IMR-90 (cell line): Measurements from ENCODE around the gene SPATA31D1. TPM values are rescaled to one million over a fixed set of nuclear protein-coding genes. Genes with fewer than 3 reads are reported as not detected.

Experiments
- ATAC-seq: fragments of 200-7000 bp; cut with Tn5 transposase; 2 replicates; pipeline ENCODE4 v1.9.1; 2020; ENCODE audit warnings: low read depth, mild to moderate bottlenecking, moderate library complexity
- BruUV-seq: library from RNA; stranded (reverse); fragments of 400-500 nt; replicated peaks from 2 replicates; lab custom pipeline; 2021; lab: Mats Ljungman, UMichigan
- CTCF ChIA-PET: fragments of 300-600 bp; formaldehyde crosslinking; extraction: SDS; loops from one replicate; lab custom pipeline; 2021; ENCODE audit warnings: antibody characterized with exemption; lab: Yijun Ruan, JAX
- POLR2A ChIA-PET: fragments of 300-600 bp; sonication (Branson Sonifier 250); formaldehyde crosslinking; loops from one replicate; lab custom pipeline; 2022; ENCODE audit warnings: antibody characterized with exemption; ENCODE audit not compliant: unreplicated experiment; lab: Charles Lee
- DNase-seq: peaks from one replicate; pipeline ENCODE4 v3.0.0; 2013
- H2AFZ ChIP-seq: replicated peaks from 2 replicates; pipeline ENCODE3; 2013; ENCODE audit warnings: low read length, mild to moderate bottlenecking; ENCODE audit not compliant: poor library complexity
- H2AK5ac ChIP-seq: 2 replicates; pipeline ENCODE4 v1.6.1; 2013; ENCODE audit warnings: low read depth, low read length, inconsistent platforms
- H2AK9ac ChIP-seq: replicated peaks from 2 replicates; pipeline ENCODE3; 2013; ENCODE audit warnings: mild to moderate bottlenecking, low read depth, low read length, moderate library complexity; ENCODE audit not compliant: poor library complexity
- H2BK120ac ChIP-seq: 2 replicates; pipeline ENCODE4 v1.6.1; 2013; ENCODE audit warnings: low read depth, low read length, inconsistent platforms
- H2BK15ac ChIP-seq: 3 replicates; pipeline ENCODE4 v1.6.1; 2013; ENCODE audit warnings: low read depth, low read length, inconsistent platforms
- H2BK20ac ChIP-seq: 2 replicates; pipeline ENCODE4 v1.6.1; 2013; ENCODE audit warnings: low read depth, mild to moderate bottlenecking, inconsistent platforms, low read length, moderate library complexity
- H2BK5ac ChIP-seq: 2 replicates; pipeline ENCODE4 v1.6.1; 2013; ENCODE audit warnings: mild to moderate bottlenecking, low read depth, low read length, inconsistent platforms; ENCODE audit not compliant: poor library complexity, severe bottlenecking
- H3K14ac ChIP-seq: replicated peaks from 2 replicates; pipeline ENCODE4 v1.6.1; 2013; ENCODE audit warnings: low read depth, low read length, inconsistent platforms
- H3K18ac ChIP-seq: 2 replicates; pipeline ENCODE4 v1.6.1; 2013; ENCODE audit warnings: low read depth, low read length, control low read depth
- H3K23ac ChIP-seq: 2 replicates; pipeline ENCODE4 v1.6.1; 2013; ENCODE audit warnings: low read depth, low read length, inconsistent platforms
- H3K27ac ChIP-seq: 2 replicates; pipeline ENCODE4 v1.5.1; 2013; ENCODE audit warnings: mild to moderate bottlenecking, control low read depth, low read length; ENCODE audit not compliant: insufficient read depth
- H3K27me3 ChIP-seq: 2 replicates; pipeline ENCODE4 v1.6.1; 2013; ENCODE audit warnings: low read length; ENCODE audit not compliant: control insufficient read depth, insufficient read depth
- H3K36me3 ChIP-seq: 2 replicates; pipeline ENCODE4 v1.6.1; 2013; ENCODE audit warnings: low read length, mixed read lengths; ENCODE audit not compliant: control insufficient read depth, insufficient read depth
- H3K4ac ChIP-seq: 2 replicates; pipeline ENCODE4 v1.6.1; 2013; ENCODE audit warnings: low read depth, low read length, inconsistent platforms
- H3K4me1 ChIP-seq: 2 replicates; pipeline ENCODE4 v1.6.1; 2013; ENCODE audit warnings: low read length, mixed read lengths; ENCODE audit not compliant: control insufficient read depth, insufficient read depth
- H3K4me2 ChIP-seq: 2 replicates; pipeline ENCODE4 v1.6.1; 2013; ENCODE audit warnings: low read depth, mild to moderate bottlenecking, control low read depth, low read length, moderate library complexity
- H3K4me3 ChIP-seq: 2 replicates; pipeline ENCODE4 v1.5.1; 2013; ENCODE audit warnings: low read depth, mild to moderate bottlenecking, control low read depth, low read length, moderate library complexity; ENCODE audit not compliant: insufficient read depth
- H3K56ac ChIP-seq: 2 replicates; pipeline ENCODE4 v1.6.1; 2013; ENCODE audit warnings: low read length, inconsistent platforms; ENCODE audit not compliant: insufficient read depth; ENCODE audit errors: extremely low read depth
- H3K79me1 ChIP-seq, 2 experiments: 2 replicates each; pipeline ENCODE4 v1.6.1; 2013; ENCODE audit warnings: low read length in 2 of 2, inconsistent platforms in 1 of 2, low read depth in 1 of 2
- H3K9ac ChIP-seq: 2 replicates; pipeline ENCODE4 v1.6.1; 2013; ENCODE audit warnings: low read depth, low read length, control low read depth
- H3K9me1 ChIP-seq: 2 replicates; pipeline ENCODE4 v1.6.1; 2013; ENCODE audit warnings: low read length, inconsistent platforms; ENCODE audit not compliant: insufficient read depth
- H3K9me3 ChIP-seq: 2 replicates; pipeline ENCODE4 v1.6.1; 2013; ENCODE audit warnings: low read length; ENCODE audit not compliant: control insufficient read depth, insufficient read depth
- H4K20me1 ChIP-seq: 2 replicates; pipeline ENCODE4 v1.6.1; 2013; ENCODE audit warnings: low read length, inconsistent platforms; ENCODE audit not compliant: insufficient read depth
- H4K5ac ChIP-seq: 2 replicates; pipeline ENCODE4 v1.6.1; 2013; ENCODE audit warnings: mild to moderate bottlenecking, low read depth, low read length, control low read depth
- H4K8ac ChIP-seq, 2 experiments: 2 replicates each; pipeline ENCODE4 v1.6.1; 2013; ENCODE audit warnings: low read depth in 2 of 2, low read length in 2 of 2, control low read depth in 1 of 2, inconsistent platforms in 1 of 2
- H4K91ac ChIP-seq: 2 replicates; pipeline ENCODE4 v1.6.1; 2013; ENCODE audit warnings: low read depth, low read length, inconsistent platforms; ENCODE audit not compliant: insufficient read depth
- CTCF ChIP-seq: conservative IDR thresholded peaks from 2 replicates; pipeline ENCODE4 v1.5.1; 2012; ENCODE audit warnings: mild to moderate bottlenecking, low read depth, low read length, improper control_type of control experiment
- FOS ChIP-seq: fragments of 150-350 bp; IDR thresholded peaks from 2 replicates; pipeline ENCODE4 v1.6.1; 2016; ENCODE audit warnings: low read depth, low read length
- MAFK ChIP-seq: IDR thresholded peaks from 2 replicates; pipeline ENCODE4 v1.6.1; 2012; ENCODE audit warnings: low read depth, low read length, improper control_type of control experiment
- RAD21 ChIP-seq: IDR thresholded peaks from 2 replicates; pipeline ENCODE4 v1.6.1; 2012; ENCODE audit warnings: low read length, improper control_type of control experiment
- SMC3 ChIP-seq: fragments of 150-350 bp; IDR thresholded peaks from 2 replicates; pipeline ENCODE4 v1.6.1; 2016; ENCODE audit warnings: low read depth, mild to moderate bottlenecking, antibody characterized with exemption, low read length, moderate library complexity
- WGBS, 2 experiments: methylation state at CpG; one replicate each; pipeline versions ENCODE4 v1.1.5 to v1.1.7; 2013; ENCODE audit warnings: missing lambda C conversion rate in 2 of 2; ENCODE audit not compliant: insufficient read length in 1 of 2; ENCODE audit errors: extremely low coverage in 2 of 2; 5-methylcytosine and 5-hydroxymethylcytosine counted together
- dilution Hi-C: fragments of 300-500 bp; cut with HindIII; formaldehyde crosslinking; loops from one replicate; pipeline ENCODE4 v1.14.3; 2018; ENCODE audit warnings: low sequenced_read_pairs; ENCODE audit not compliant: unreplicated experiment
- in situ Hi-C: fragments of 300-500 bp; cut with MboI; formaldehyde crosslinking; loops from 3 replicates; pipeline ENCODE4 v1.14.3; 2019; ENCODE audit warnings: low sequenced_read_pairs, inconsistent platforms, mixed read lengths
- intact Hi-C: fragments of 100-400 bp; cut with micrococcal nuclease; formaldehyde crosslinking; loops from 2 replicates; pipeline ENCODE4 v1.10.0; 2022
- polyA plus RNA-seq, 3 experiments: library from polyadenylated mRNA; depleted of rRNA; stranded (reverse); fragments of >200 nt; gene quantifications; 2 replicates each; pipeline ENCODE4 v1.2.3, GENCODE V29; 2012; ENCODE audit warnings: low replicate concordance in 1 of 3
- total RNA-seq: library from RNA; depleted of rRNA; stranded (reverse); fragments of >200 nt; gene quantifications from 2 replicates; pipeline ENCODE4 v1.2.3, GENCODE V29; 2012
- TF ChIP-seq, protein P1 (sequence below): fragments of 150-350 bp; IDR thresholded peaks from 2 replicates; pipeline ENCODE4 v1.6.1; 2016; ENCODE audit warnings: low read depth, mild to moderate bottlenecking, low read length, moderate library complexity, borderline replicate concordance
- TF ChIP-seq, protein P2 (sequence below): fragments of 150-350 bp; IDR thresholded peaks from 2 replicates; pipeline ENCODE4 v1.6.1; 2017; ENCODE audit warnings: mild to moderate bottlenecking, antibody characterized with exemption, low read length, low read depth

The SPATA31D1 gene
- total and polyA plus RNA-seq, 2 of the 4 experiments (the other 2 are of a cell fraction), result not detected

DNA sequence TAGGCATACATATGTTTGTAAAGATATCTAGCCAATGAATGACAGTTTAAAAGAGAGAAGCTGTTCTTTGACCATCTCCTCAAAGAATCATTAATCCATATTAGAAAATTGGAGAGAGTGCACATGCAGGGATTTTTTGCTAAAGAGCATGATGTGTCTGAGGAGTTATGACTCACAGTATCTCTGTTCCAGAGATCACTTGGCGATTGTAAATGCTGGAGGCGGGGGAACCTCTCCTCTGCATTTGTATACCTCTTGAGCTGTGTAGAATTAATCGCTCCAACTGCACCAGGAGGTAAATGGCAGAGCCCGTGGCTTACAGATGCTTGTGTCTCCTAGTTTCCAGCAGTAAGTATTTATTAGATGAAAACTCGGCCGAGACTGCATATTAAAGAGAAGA is 3.6 kb upstream of the SPATA31D1 start:
- Histone ChIP-seq H3K4me1 (peaks cover 1% of the 10 kb centered on the region; the same call in 1 of the 2 replicates), H3K4me3 (no peak overlapping the region), H3K18ac (no peak overlapping the region), H3K36me3 (no peaks in the 10 kb centered on the region), H3K4me2 (no peak overlapping the region; the same call in 1 of the 2 replicates), H3K56ac (no peak overlapping the region), H4K91ac (no peak overlapping the region), H3K4ac (no peak overlapping the region), H4K8ac (no peak overlapping the region), H3K27ac (no peak overlapping the region), H2BK15ac (no peak overlapping the region), H3K79me1 (no peaks in the 10 kb centered on the region), H3K14ac (no peak overlapping the region), H3K9me3 (no peaks in the 10 kb centered on the region), H2AFZ (no peak overlapping the region), H4K5ac (no peak overlapping the region), H2BK5ac (no peak overlapping the region), H3K23ac (no peak overlapping the region), H2AK9ac (no peak overlapping the region), H4K20me1 (no peaks in the 10 kb centered on the region), H3K27me3 (peaks cover 2% of the 10 kb centered on the region; the same call in 1 of the 2 replicates), H2BK120ac (no peak overlapping the region), H3K9ac (no peak overlapping the region), H2AK5ac (no peak overlapping the region), H2BK20ac (no peak overlapping the region), H3K9me1 (no peaks in the 10 kb centered on the region)
- no TSS peak for BruUV-seq
- ATAC-seq (no peak; the same call in 1 of the 2 replicates), DNase-seq (peak; percentile 53)
- intact Hi-C loops, result loop anchor here (5.0 kb wide), 1 partner anchor 472 kb away; no protein-coding TSS in a partner anchor
- TF ChIP-seq SMC3, result no peak
- TF ChIP-seq MAFK, result no peak
- TF ChIP-seq CTCF, result no peak
- no peak for TF ChIP-seq FOS
- TF ChIP-seq, protein P1, sequence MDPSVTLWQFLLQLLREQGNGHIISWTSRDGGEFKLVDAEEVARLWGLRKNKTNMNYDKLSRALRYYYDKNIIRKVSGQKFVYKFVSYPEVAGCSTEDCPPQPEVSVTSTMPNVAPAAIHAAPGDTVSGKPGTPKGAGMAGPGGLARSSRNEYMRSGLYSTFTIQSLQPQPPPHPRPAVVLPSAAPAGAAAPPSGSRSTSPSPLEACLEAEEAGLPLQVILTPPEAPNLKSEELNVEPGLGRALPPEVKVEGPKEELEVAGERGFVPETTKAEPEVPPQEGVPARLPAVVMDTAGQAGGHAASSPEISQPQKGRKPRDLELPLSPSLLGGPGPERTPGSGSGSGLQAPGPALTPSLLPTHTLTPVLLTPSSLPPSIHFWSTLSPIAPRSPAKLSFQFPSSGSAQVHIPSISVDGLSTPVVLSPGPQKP, result no peak
- TF ChIP-seq, protein P2, sequence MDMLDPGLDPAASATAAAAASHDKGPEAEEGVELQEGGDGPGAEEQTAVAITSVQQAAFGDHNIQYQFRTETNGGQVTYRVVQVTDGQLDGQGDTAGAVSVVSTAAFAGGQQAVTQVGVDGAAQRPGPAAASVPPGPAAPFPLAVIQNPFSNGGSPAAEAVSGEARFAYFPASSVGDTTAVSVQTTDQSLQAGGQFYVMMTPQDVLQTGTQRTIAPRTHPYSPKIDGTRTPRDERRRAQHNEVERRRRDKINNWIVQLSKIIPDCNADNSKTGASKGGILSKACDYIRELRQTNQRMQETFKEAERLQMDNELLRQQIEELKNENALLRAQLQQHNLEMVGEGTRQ, result no peak
- TF ChIP-seq RAD21, result no peak
- in situ Hi-C loops, result no loop called here
- POLR2A ChIA-PET, result no interaction called here
- CTCF ChIA-PET, result no interaction called here
- dilution Hi-C loops, result no loop called here
- no CpG with 5 or more reads among the region's 6 CpGs for WGBS, 2 experiments
